Stimulated activated CD8-positive, alpha-beta memory T cell treated with anti-CD3 and anti-CD28 coated beads, Interleukin-2, amount 100 ng/mL, for 48 hours (primary cell): Measurements from ENCODE around the gene LIF.
"Not testable (repeated sequence)": the region's sequence is repeated elsewhere in the genome, so short reads cannot be mapped to it uniquely, and the experiment has no call there.

ENCODE experiments used
- DNase-seq, 2 donors: peaks; one replicate each; pipeline ENCODE4 v3.0.0-alpha.2; 2020; ENCODE audit warnings: low read depth in 2 of 2

Gene LIF

DNA sequence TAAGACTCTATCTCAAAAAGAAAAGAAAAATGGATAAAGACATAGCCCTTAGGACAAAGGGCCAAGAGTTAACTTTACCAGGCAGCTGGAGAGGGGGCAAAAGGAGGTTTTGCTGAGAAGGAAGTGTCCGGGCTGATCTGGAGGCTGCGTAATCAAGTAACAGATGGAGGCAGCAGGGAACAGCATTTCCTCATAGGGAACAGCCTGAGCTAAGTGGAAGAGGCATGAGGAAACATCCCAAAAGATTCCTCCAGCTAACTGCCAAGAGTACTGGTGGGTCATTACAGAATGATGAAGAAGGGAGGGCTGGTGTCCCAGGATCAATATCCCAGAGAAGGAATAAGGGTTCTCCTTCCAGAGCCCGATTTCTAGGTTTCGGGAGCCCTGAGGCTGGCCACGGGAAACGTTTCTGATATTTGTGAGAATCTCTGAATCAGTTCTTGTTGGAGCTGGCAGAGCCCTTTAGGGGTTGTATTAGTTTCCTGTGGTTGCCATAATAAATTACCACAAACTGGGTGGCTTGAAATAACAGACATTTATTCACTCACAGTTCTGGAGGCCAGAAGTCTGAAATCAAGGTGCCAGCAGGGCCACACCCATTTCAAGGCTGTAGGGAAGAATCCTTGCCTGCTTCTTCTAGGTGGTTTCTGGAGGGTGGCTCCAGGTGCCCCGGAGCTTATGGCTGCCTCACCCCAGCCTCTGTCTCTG, 21.2 kb downstream of the LIF start:
- DNase-seq = no peak

DNA sequence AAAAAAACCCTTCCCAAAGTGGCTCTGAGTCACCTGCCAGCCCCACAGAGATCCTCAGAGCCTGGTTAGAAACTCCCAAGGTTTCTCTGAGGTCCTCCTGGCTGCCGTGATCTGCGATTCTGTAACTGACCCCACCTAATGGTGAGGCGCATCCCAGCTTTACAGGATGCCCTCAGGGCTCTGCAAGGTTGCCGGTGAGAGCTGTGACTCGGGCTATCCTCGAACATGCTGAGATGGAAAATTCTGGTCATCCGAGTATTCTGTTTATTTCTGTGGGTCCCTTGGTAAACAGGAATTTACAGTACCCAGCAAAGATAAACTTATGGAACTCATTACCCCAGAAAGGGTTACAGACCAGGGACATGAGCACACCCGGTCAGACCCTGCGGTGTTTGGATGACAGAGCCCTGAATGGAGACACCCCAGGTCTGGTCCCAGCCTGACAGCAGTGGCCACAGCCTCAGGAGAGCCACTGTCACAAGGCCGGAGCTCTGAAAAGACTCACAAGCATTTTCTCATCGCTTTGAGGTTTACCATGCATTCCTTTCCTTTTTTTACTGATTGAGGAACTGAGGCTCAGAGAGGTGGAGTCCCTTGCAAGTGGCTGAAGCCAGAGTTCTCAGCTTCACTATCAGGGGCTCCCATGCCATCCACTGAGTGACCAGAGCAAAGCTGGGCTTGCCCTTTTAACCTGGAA, 22.2 kb downstream of the LIF start:
- DNase-seq = no peak

DNA sequence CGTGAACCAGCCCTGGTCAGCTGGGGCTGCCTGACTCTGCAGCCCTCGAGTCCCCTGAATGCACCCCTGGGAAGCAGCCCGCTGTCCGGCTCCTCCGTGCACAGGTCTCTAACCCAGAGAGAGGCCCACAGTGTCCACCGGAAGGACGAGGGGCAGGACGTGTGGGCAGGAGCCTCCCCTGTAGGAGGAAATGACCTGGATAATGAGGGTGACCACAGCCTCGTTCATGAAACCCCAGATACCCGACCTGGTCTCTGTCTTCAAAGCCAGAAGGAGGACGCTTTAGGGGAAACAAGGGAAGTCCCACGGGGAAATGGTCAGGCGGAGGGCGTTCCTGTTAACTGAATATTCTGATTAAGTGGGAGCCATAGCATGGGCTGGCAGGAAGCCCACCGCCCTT, 23.3 kb downstream of the LIF start:
- no peak for DNase-seq

DNA sequence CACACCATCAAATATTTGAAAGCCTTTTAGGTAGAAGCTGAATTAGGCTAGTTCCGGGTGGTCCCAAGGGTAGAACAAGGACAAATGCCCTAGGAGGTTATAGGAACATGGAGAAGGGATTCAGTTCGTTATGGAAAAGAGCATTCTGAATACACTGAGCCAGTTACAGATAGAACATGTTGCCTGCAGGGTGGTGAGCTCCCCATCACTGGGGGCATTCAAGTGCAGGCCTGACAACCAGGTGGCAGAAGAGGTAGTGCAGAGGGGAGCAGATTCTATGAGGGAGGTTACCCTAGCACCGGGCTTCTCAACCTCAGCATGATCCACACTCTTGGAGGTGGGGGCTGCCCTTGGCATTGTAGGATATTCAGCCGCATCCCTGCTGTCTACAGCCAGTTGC, 24.2 kb downstream of the LIF start:
- no peak for DNase-seq

DNA sequence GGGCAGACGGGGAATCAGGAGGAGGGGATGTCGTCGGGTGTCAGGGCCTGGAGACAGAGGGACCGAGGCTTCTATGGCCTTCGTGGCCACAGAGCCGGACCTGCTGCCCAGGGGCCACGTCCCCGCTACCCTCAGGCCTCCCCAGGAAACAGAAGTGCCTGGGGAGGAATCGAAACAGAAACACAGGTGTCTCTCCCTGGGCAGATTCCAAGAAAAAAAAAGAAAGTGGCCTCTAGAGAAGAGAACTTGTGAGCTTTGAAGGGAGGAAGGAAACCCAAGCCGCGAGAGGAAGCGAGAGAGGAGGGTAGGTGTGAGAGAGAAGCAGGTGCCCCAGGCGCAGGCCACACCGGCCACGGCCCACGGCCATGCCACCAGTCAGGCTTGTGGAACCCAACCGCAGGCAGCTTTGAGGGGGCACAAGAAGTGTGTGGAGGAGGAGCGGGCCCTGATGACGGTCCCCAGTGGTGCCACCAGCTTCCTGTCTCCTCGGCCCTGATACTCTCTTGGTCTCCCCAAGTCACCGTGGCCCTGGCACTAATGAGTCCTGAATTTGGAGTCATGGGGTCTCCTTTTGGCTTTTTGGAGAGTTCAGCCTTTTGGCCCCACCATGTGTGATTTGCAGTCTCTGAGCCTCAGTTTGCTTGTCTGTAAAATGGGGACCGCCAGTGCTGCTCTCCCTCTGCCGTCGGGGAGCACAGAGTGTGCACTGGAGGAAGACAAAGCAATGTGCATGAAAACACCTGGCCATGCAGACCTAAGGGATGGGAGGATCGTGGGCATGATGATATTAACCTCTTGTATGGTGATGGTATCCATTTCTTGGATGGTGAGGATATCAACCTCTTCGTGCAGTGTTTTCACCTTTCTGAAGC, 25.2 kb downstream of the LIF start:
- peak; percentile 46 to 55 for DNase-seq

DNA sequence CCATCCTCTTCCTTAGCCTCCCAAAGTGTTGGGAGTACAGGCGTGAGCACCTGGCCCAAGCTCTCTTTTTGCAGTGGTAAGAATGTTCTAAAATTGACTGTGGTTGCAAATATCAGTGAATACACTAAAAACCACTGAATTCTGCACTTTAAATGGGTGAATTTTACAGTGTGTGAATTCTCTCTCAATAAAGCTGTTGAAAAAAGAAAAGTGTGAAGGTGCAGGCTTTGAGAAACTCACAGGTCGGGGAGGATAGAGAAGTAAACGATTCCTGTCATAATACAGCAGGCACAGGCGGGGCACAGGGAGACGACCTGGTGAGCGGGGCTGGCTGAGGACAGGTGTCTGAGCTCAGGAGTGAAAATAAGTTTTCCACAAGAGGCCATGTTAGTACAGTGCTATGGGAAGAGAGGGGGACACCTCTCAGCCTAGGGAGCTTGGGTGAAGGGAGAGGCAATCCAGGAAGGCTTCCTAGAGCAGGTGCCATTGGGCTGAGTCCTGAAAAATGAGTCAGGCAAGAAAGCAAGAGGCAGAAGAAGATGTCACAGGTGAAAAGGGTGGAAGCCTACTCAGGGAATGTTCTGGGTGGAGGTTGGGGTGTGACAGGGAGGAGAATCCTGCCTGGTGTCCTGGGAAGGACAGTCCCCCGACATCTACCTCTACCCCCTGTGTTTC, 26.1 kb downstream of the LIF start:
- DNase-seq = no peak

DNA sequence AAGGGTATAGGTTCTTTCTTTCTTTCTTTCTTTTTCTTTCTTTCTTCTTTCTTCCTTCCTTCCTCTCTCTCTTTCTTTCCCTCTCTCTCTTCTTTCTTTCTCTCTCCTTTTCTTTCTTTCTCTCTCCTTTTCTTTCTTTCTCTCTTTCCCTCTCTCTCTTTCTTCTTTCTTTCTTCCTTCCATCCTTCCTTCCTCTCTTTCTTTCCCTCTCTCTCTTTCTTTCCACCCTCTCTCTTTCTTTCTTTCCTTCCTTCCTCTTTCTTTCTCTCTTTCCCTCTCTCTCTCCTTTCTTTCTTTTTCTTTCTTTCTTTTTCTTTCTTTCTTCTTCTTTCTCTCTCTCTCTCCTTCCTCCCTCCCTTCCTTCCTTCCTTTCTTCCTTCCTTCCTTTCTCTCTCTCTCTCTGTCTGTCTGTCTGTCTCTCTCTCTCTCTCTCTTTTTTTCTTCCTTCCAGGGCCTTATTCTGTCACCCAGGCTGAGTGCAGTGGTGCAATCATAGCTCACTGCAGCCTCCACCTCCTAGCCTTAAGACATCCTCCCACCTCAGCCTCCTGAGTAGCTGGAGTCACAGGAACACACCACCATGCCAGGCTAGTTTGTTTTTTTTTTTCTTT, 26.8 kb downstream of the LIF start:
- no peak for DNase-seq

DNA sequence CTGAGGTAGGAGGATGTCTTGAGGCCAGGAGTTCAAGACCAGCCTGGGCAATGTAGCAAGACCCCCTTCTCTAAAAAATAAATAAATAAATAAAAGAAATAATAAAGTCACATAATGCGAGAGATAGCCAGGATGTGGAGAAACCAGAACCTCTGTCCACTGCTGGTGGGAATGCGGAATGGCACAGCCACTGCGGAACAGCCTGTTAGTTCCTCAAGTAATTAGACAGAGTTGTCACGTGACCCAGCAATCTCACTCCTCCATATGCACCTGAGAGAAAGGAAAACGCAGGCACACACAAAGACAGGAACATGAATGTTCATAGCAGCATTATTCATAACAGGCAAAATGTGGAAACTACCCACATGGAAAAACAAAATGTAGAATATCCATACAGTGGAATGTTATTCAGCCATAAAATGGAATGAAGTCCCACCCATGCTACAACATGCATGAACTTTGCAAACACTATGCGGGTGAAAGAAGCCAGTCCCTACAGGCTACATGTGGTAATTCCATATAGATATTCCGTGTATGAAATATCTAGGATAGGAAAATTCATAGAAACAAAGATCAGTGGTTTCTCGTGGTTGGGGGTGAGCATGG, 27.4 kb downstream of the LIF start:
- DNase-seq = no peak

DNA sequence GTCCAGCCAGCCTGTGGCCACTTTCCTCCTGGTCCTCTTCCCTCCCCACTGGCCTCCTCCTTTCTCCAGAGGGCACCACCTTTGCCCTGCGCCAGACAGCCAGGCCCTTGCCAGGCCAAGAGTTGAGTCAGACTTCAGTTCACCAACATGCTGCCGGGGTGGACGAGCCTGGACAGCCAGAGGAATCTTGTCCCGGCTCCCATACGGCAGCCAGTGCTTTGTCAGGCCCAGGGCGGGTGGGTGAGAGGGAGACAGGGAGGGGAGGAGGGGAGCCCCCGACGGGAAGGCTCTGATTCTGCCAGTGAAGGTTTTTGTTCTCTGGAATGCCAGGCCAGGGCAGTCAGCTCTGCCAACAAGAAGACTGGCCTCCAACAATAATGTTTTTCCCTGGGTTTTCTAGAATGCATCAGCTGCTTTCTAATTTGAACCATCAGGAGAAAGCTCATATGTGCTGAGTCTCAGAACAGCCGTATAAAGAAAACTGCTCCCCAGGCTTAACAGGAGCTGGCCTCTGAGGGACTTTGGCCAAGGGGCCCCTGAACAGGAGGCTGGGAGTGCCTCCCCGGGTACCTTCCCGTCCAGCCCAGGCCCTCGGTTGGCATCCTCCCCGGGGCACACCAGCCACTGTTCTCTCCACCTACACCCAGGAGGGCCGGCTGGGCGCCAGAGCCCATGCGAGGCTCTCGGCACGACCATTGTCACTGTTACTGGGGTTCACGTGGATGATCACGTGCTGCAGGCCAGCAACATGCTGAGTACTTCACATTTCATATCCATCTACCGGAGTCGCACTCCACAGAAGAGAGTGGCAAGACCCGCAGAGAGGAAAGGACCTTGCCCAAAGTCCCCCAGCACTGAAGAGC, 28.6 kb downstream of the LIF start:
- DNase-seq = no peak

DNA sequence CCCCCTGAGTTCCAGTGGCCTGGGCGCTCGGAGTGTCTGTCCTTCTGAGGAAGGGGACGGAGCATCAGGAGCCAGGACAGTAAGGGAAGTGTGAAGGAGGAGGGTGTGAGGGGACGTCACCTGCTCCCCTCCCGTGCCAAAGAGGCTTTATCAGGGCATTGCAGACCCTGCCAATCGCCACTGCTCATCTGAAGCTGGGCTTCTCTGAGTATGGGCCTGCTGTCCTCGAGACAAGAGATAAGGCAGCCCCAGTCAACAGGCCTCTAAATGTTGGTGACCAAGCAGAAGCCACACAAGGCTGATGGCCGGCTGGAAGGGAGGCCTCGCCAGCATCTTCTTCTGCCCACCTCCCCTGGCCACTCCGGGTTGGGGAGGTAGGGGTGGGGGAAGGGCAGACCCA, 29.8 kb downstream of the LIF start:
- no peak for DNase-seq

DNA sequence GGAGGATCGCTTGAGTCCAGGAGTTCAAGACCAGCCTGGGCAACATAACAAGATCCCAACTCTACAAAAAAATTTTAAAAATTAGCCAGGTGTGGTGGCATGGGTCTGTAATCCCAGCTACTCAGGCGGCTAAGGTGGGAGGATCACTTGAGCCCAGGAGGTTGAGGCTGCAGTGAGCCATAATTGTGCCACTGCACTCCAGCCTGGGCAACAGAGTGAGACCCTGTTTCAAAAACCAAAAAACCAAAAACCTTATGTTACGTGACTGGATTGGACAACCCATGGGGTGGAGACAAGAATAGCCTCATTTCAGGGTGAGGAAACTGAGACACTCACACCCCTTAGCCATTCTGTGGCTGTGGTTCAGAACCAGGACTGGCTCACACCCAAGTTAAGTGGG, 30.3 kb downstream of the LIF start:
- DNase-seq = not testable (repeated sequence)

DNA sequence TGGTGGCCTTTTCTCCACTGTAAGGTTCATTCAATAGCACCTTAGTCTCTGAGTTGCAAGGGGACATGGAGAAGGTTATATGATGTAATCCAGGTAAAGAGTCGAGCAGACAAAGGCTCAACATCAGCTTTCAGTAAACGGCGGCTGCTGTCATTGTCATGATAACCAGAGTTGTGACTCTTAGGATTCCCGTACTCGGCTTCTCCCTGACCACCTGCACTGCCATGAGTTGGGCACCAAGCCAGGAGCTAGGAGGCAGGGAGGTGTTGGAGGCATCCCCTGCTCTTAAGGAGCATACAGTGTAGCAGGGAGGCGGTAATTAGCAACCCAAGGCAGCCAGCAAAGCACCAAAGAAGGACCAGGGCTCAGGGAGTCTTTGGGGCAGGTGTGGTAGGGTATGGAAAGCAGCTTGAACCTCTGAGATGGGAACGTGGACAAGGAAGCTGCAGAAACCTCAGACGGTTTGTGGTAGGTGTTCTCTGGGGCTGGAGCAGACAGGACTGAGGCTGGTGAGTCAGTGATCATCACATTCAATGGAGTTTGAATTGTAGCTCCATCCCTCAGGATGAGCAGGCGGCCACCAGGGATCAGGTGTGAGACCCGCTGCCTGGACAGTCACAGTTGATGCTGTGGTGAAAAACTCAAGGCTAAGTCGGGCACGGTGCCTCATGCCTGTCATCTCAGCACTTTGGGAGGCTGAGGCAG, 31.7 kb downstream of the LIF start:
- no peak for DNase-seq

DNA sequence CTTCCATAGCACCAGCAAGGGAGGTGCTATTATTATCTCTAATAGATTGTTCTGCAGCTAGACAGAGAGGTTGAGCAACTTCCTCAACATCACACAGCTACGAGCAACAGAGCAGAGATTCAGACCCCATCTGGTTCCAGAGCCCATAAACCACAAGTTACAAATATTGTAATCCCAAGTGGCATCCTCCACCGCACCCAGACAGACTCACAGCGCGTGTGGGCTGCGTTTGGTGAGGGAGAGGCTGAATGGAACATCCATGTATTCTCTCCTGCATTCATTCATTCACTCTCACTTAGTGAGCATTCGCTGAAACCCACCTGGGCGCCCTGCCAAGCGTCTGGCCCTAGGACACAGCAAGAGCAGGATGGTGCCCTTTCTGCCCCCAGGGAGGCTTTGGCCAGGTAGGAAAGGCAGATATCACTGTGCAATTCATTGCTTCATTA, 33.5 kb downstream of the LIF start:
- no peak for DNase-seq

DNA sequence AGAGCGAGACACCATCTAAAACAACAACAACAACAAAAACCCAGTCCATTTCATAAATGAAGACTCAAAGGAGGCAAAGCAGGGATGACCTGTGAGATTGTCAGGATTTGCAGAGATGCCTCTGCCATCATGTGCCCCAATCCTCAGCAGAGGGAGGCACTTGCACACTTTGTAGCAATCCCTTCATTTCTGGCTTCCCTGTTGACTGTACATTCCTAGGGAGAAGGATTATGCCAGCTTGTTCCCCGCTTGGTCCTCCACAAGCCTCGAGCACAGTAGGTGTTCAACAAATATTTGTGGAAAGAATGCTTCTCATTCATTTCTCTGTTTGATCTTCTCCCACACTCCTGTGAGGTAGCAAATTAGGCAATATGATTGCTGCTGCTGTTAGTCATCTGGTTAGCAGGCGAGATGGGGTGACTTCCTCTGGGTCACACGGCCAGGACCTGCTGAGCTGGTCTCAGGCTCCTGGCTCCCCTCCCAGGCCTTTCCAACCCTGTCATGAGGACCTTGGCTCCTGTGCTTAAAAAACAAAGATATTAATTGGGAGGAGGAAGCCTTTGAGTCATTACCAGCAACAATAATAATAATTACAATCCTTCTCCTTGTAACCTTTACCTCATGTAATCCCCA, 34.1 kb downstream of the LIF start:
- no peak for DNase-seq

DNA sequence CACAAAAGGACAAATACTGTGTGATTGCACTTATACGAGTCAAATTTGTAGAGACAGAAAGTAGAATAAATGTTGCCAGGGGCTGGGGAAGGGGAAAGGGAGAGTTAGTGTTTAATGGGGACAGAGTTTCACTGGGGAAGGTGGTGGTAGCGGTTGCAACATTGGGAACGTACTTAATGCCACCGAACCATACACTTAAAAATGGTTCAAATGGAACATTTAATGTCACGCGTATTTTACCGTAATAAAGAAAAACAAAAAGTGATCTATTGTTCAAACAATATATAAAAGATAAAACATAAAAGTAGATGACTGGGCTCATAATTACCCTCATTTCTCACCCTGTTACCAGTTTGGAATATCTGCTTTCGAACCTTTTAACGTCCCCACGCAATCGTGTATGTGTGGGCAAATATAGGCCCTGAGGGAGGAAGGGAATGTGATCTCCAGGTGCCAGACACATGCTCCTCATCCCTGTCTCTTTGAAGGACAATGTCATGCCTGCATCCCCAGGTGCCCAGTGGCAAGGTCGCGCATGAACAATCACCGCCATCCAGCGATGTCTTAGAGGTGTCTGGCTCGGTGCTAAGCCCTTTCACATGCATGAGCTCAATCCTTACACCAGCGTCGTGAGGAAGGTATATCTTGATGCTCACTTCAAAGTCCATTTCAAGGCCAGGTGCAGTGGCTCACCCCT, 35.3 kb downstream of the LIF start:
- DNase-seq = no peak

DNA sequence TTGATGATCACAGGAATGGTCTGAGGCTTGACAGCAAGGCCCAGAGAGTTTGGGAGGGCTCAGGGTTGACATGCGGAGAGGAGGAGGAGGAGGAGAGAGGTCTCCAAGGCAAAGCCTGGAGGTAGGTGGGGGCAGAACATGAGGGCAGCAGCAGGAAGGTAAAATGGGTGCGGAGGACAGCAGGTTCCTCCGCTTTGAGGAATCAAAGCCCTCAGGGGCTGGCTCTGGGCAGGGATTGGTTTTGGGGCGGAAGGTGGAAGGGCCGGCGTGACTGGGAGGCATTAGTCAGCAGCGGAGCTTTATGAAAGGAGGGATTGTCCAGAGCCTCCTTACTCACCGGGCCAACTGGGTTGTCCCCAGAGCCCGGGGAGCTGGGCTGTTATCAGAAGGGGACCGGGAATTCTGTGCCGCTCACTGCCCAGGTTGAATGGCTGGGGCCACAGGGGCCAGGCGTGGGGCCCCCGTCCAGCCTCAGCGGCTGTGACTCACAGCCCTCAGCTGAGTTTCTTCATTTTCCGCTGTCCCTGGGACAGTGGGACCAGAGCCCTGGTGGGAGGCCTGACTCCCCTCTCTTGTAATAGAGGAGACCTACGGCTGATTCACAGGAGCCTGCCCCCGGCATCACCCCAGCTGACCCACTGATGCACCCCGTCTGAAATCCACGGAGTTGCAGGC, 36.2 kb downstream of the LIF start:
- no peak for DNase-seq

DNA sequence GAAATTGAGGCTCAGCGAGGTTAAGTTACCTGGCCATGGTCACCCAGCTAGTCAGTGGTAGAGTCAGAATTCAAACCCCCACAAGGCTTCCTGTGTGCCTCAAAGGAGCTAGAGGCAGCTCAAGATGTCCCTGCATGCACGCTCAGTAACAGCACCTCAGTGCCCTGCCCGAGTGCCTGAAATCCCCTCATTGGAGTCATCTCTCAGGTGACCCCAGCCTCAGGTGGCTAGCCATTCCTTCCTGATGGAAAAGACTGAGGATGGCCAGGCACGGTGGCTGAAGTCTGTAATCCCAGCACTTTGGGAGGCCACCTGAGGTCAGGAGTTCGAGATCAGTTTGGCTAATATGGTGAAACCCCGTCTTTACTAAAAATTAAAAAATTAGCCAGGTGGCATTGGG, 36.9 kb downstream of the LIF start:
- DNase-seq = no peak
